ENCODE data around the gene BRD4. TPM values are rescaled to one million over a fixed set of nuclear protein-coding genes. Genes with fewer than 3 reads are reported as not detected.

Gene BRD4
- total and polyA plus RNA-seq, 2 donors from 2014 or later = 14.3 to 107 TPM

DNA sequence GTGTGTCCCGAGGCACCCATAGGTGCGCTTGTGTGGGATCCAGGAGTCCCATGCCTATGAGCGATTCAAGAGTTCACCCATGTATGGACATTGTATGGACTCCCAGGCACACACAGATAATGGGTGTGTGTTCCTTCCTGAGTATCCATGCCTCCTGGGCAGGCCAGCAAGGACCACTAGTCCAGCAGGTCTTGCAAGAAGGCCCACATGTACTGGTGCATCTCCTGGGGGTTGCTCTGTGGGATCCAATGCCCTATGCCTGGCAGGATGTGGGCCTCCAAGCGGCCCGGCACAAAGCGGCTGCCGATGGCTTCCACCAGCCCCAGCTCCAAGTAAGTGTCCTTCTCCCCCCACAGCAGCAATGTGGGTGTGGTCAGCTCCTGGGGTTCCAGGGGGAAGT, 105.1 kb downstream of the BRD4 start:
- peaks cover 0 to 11% (median 4%) of the 10 kb centered on the region in 3 donors for H3K4me1 ChIP-seq (ENCODE audit: control insufficient read depth in 2 of 3, insufficient read depth in 2 of 3, low read depth in 1 of 3, low read length in 3 of 3)
- FAIRE-seq = no peak
- DNase-seq = no peak

GRCh38 chr19:15225760-15226159, 106.6 kb downstream of the BRD4 start:
- no peak overlapping the region for H3K27ac ChIP-seq (ENCODE audit: low read depth in 2 of 2, low read length in 2 of 2)
- intact Hi-C loops (cut with DNase I) = no loop called here
- no peaks in the 10 kb centered on the region for H3K36me3 ChIP-seq (ENCODE audit: control insufficient read depth in 2 of 3, insufficient read depth in 3 of 3, low read length in 3 of 3)
- DNase-seq (no peak), FAIRE-seq (no peak)
- no peak overlapping the region for H3K9ac ChIP-seq (ENCODE audit: low read length in 3 of 3)
- no peaks in the 10 kb centered on the region for H3K27me3 ChIP-seq (ENCODE audit: control insufficient read depth, insufficient read depth, low read length)
- H3K9me3 ChIP-seq (ENCODE audit: control insufficient read depth in 2 of 3, insufficient read depth in 1 of 3, low read length in 3 of 3) = no peaks in the 10 kb centered on the region
- H3K4me3 ChIP-seq (ENCODE audit: low read length in 3 of 3) = no peak overlapping the region
- TF ChIP-seq, protein P1, sequence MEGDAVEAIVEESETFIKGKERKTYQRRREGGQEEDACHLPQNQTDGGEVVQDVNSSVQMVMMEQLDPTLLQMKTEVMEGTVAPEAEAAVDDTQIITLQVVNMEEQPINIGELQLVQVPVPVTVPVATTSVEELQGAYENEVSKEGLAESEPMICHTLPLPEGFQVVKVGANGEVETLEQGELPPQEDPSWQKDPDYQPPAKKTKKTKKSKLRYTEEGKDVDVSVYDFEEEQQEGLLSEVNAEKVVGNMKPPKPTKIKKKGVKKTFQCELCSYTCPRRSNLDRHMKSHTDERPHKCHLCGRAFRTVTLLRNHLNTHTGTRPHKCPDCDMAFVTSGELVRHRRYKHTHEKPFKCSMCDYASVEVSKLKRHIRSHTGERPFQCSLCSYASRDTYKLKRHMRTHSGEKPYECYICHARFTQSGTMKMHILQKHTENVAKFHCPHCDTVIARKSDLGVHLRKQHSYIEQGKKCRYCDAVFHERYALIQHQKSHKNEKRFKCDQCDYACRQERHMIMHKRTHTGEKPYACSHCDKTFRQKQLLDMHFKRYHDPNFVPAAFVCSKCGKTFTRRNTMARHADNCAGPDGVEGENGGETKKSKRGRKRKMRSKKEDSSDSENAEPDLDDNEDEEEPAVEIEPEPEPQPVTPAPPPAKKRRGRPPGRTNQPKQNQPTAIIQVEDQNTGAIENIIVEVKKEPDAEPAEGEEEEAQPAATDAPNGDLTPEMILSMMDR (IDR thresholded peaks at IDR 0.05; ENCODE audit: borderline replicate concordance, extremely low read depth, insufficient read depth) = no peak
- peaks cover 0 to 6% (median 4%) of the 10 kb centered on the region in 3 donors for H3K4me1 ChIP-seq (ENCODE audit: control insufficient read depth in 2 of 3, insufficient read depth in 2 of 3, low read depth in 1 of 3, low read length in 3 of 3)

More for the DNA sequence above, 105.1 kb downstream of the BRD4 start:
- H3K9ac ChIP-seq (ENCODE audit: low read length in 3 of 3) = no peak overlapping the region
- H3K4me3 ChIP-seq (ENCODE audit: low read length in 3 of 3) = no peak overlapping the region
- H3K9me3 ChIP-seq (ENCODE audit: control insufficient read depth in 2 of 3, insufficient read depth in 1 of 3, low read length in 3 of 3) = no peaks in the 10 kb centered on the region
- no peaks in the 10 kb centered on the region for H3K36me3 ChIP-seq (ENCODE audit: control insufficient read depth in 2 of 3, insufficient read depth in 3 of 3, low read length in 3 of 3)
- no peaks in the 10 kb centered on the region for H3K27me3 ChIP-seq (ENCODE audit: control insufficient read depth, insufficient read depth, low read length)
- intact Hi-C loops (cut with DNase I) = no loop called here
- TF ChIP-seq, protein P1 (IDR thresholded peaks at IDR 0.05; ENCODE audit: borderline replicate concordance, extremely low read depth, insufficient read depth) = no peak
- H3K27ac ChIP-seq (ENCODE audit: low read depth in 2 of 2, low read length in 2 of 2) = no peak overlapping the region

DNA sequence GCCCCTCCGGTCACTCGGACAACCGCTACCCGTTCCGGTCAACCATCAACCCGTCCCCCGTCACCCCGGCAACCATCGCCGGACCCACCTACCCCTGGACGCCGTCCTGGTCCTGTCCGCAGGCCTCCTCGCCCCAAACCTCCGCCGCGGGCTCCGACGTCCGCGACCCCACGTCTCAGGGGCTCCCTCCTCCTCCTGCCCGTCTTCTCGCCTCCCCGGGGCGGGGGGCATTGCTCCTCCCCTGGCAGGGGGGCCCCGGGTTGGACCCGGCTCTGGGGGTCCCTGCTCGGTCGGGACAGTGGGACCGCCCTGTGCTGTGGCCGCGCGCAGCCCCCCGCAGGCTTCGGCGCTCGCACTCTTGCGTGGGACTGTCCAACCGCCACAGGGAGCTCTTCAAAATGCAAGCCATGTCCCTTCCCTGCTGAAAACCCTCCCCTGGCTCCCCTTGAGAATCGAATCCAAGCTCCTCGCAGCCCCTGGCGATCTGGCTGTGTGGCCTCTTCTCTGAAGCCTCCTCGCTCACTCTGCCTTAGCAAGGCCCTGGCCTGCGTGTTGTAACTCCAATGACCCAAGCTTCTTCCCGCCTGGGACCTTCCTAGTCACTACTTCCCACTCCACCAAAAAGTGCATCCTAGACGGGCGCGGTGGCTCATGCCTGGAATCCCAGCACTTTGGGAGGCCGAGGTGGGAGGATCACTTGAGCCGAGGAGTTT, 108.5 kb downstream of the BRD4 start:
- H3K9ac ChIP-seq (ENCODE audit: low read length in 3 of 3) = peak overlapping the region in 2 of 3 donors; percentile 44 to 55
- FAIRE-seq (no peak), DNase-seq (peak in 1 of 5 donors; percentile 42)
- no peaks in the 10 kb centered on the region for H3K27me3 ChIP-seq (ENCODE audit: control insufficient read depth, insufficient read depth, low read length)
- H3K4me3 ChIP-seq (ENCODE audit: low read length in 3 of 3) = peak overlapping the region; percentile 16 to 60 (median 56)
- peak overlapping the region in 1 of 2 donors; percentile 67 for H3K27ac ChIP-seq (ENCODE audit: low read depth in 2 of 2, low read length in 2 of 2)
- H3K4me1 ChIP-seq (ENCODE audit: control insufficient read depth in 2 of 3, insufficient read depth in 2 of 3, low read depth in 1 of 3, low read length in 3 of 3) = peaks cover 0 to 6% (median 4%) of the 10 kb centered on the region in 3 donors
- TF ChIP-seq, protein P1 (IDR thresholded peaks at IDR 0.05; ENCODE audit: borderline replicate concordance, extremely low read depth, insufficient read depth) = no peak
- no peaks in the 10 kb centered on the region for H3K36me3 ChIP-seq (ENCODE audit: control insufficient read depth in 2 of 3, insufficient read depth in 3 of 3, low read length in 3 of 3)
- intact Hi-C loops (cut with DNase I) = no loop called here
- H3K9me3 ChIP-seq (ENCODE audit: control insufficient read depth in 2 of 3, insufficient read depth in 1 of 3, low read length in 3 of 3) = no peaks in the 10 kb centered on the region

Data from kidney (tissue), 14 donors.